Upper lobe of right lung (tissue), 1 donor: Measurements from ENCODE around the gene LONP2. TPM values are rescaled to one million over a fixed set of nuclear protein-coding genes. Genes with fewer than 3 reads are reported as not detected.

Source experiments
- ATAC-seq: fragments of 200-7000 bp; cut with Tn5 transposase; one replicate; pipeline ENCODE4 v1.9.1; 2020; ENCODE audit warnings: mild to moderate bottlenecking, moderate library complexity
- DNase-seq: peaks from one replicate; pipeline ENCODE4 v3.0.0-alpha.2; 2020
- H3K27ac ChIP-seq: fragments of 200-600 bp; one replicate; pipeline ENCODE4 v1.8.0; 2022
- H3K27me3 ChIP-seq: fragments of 200-600 bp; one replicate; pipeline ENCODE4 v1.8.0; 2022; ENCODE audit warnings: mild to moderate bottlenecking
- H3K36me3 ChIP-seq: fragments of 200-600 bp; one replicate; pipeline ENCODE4 v1.8.0; 2022
- H3K4me1 ChIP-seq: fragments of 200-600 bp; one replicate; pipeline ENCODE4 v1.8.0; 2022
- H3K4me3 ChIP-seq: fragments of 200-600 bp; one replicate; pipeline ENCODE4 v1.8.0; 2022; ENCODE audit warnings: mild to moderate bottlenecking
- H3K9me3 ChIP-seq: fragments of 200-600 bp; one replicate; pipeline ENCODE4 v1.8.0; 2022
- CTCF ChIP-seq: fragments of 200-600 bp; IDR thresholded peaks from one replicate; pipeline ENCODE4 v1.8.0; 2022; ENCODE audit warnings: antibody characterized with exemption
- intact Hi-C: fragments of 100-400 bp; cut with DNase I; formaldehyde crosslinking; loops from one replicate; pipeline ENCODE4 v1.11.0; 2022
- total RNA-seq: library from RNA; stranded (reverse); fragmentation: NEBNext Ultra II Directional; extraction: Animal tissue kit (Norgen Biotek cat#: 25700); gene quantifications from one replicate; pipeline ENCODE4 v1.2.1, GENCODE V29; 2021
- donor health status: DM: no; HTN: yes; CAD: no; lungs with severe emphysema.

Gene LONP2
- total RNA-seq, 1 donor from 2014 or later, result 63.3 TPM

GRCh38 chr16:48356633-48357376 is 112.7 kb downstream of the LONP2 start:
- Histone ChIP-seq H3K36me3 (peaks cover 34% of the 10 kb centered on the region), H3K27me3 (no peaks in the 10 kb centered on the region), H3K4me1 (no peaks in the 10 kb centered on the region), H3K9me3 (no peaks in the 10 kb centered on the region), H3K4me3 (no peak overlapping the region), H3K27ac (no peak overlapping the region)
- DNase-seq (no peak), ATAC-seq (no peak)
- intact Hi-C loops, result loop anchor here (10.0 kb wide), 2 partner anchors 188 to 268 kb away; no protein-coding TSS in a partner anchor
- no peak for TF ChIP-seq CTCF

GRCh38 chr16:48358419-48358818 is 114.3 kb downstream of the LONP2 start:
- no peak overlapping the region for H3K27ac ChIP-seq
- no peak for TF ChIP-seq CTCF
- intact Hi-C loops, result loop anchor here (10.0 kb wide), 2 partner anchors 186 to 266 kb away; no protein-coding TSS in a partner anchor
- peaks cover 23% of the 10 kb centered on the region for H3K36me3 ChIP-seq
- no peak for DNase-seq
- H3K9me3 ChIP-seq, result no peaks in the 10 kb centered on the region
- H3K27me3 ChIP-seq, result no peaks in the 10 kb centered on the region
- no peak overlapping the region for H3K4me3 ChIP-seq
- no peak for ATAC-seq
- H3K4me1 ChIP-seq, result peaks cover 4% of the 10 kb centered on the region

GRCh38 chr16:48359983-48360382 is 115.9 kb downstream of the LONP2 start:
- peaks cover 9% of the 10 kb centered on the region for H3K4me1 ChIP-seq
- peaks cover 22% of the 10 kb centered on the region for H3K36me3 ChIP-seq
- no peak overlapping the region for H3K27ac ChIP-seq
- DNase-seq (no peak), ATAC-seq (no peak)
- no peaks in the 10 kb centered on the region for H3K9me3 ChIP-seq
- TF ChIP-seq CTCF, result no peak
- no peaks in the 10 kb centered on the region for H3K27me3 ChIP-seq
- intact Hi-C loops, result loop anchor here (10.0 kb wide), 2 partner anchors 185 to 265 kb away; no protein-coding TSS in a partner anchor
- H3K4me3 ChIP-seq, result no peak overlapping the region

- ATAC-seq (no peak), DNase-seq (no peak)
- no peak for TF ChIP-seq CTCF
- Histone ChIP-seq H3K27me3 (no peaks in the 10 kb centered on the region), H3K36me3 (peaks cover 16% of the 10 kb centered on the region), H3K4me3 (no peak overlapping the region), H3K9me3 (no peaks in the 10 kb centered on the region), H3K27ac (no peak overlapping the region), H3K4me1 (peaks cover 15% of the 10 kb centered on the region)
- intact Hi-C loops, result no loop called here
Observed at GRCh38 chr16:48361012-48361411, 116.9 kb downstream of the LONP2 start.

- Histone ChIP-seq H3K36me3 (peaks cover 16% of the 10 kb centered on the region), H3K27ac (no peak overlapping the region), H3K27me3 (no peaks in the 10 kb centered on the region), H3K4me3 (no peak overlapping the region), H3K4me1 (peaks cover 19% of the 10 kb centered on the region), H3K9me3 (no peaks in the 10 kb centered on the region)
- DNase-seq, result no peak
- no peak for ATAC-seq
- TF ChIP-seq CTCF, result no peak
- intact Hi-C loops, result no loop called here
Observed at GRCh38 chr16:48361540-48362144, 117.5 kb downstream of the LONP2 start.
